Chondrocyte (in vitro differentiated cells): ENCODE results near the gene TDRKH. TPM values are rescaled to one million over a fixed set of nuclear protein-coding genes. Genes with fewer than 3 reads are reported as not detected.
"Not testable (repeated sequence)": the region's sequence is repeated elsewhere in the genome, so short reads cannot be mapped to it uniquely, and the experiment has no call there.

Experiments
- DNase-seq: peaks from one replicate; pipeline ENCODE4 v3.0.0; 2021; ENCODE audit warnings: mixed read lengths, low spot score
- H3K27ac Mint-ChIP-seq: one replicate; pipeline ENCODE4 v1.8.0; 2021; ENCODE audit warnings: mild to moderate bottlenecking, moderate library complexity, mixed read lengths; ENCODE audit not compliant: unreplicated experiment
- H3K27me3 Mint-ChIP-seq: 2 replicates; pipeline ENCODE4 v1.8.0; 2021; ENCODE audit warnings: low read depth, mixed read lengths
- H3K36me3 Mint-ChIP-seq: 2 replicates; pipeline ENCODE4 v1.8.0; 2021; ENCODE audit warnings: low read depth, mixed read lengths
- H3K4me1 Mint-ChIP-seq: 2 replicates; pipeline ENCODE4 v1.8.0; 2021; ENCODE audit warnings: low read depth, mild to moderate bottlenecking, mixed read lengths
- H3K4me3 Mint-ChIP-seq: one replicate; pipeline ENCODE4 v1.8.0; 2021; ENCODE audit warnings: mild to moderate bottlenecking, moderate library complexity, mixed read lengths; ENCODE audit not compliant: unreplicated experiment
- H3K9me3 Mint-ChIP-seq: 2 replicates; pipeline ENCODE4 v1.8.0; 2021; ENCODE audit warnings: low read depth, mixed read lengths
- total RNA-seq: library from RNA; stranded (reverse); gene quantifications from 3 replicates; pipeline ENCODE4 v1.2.1, GENCODE V29; 2021
- TF ChIP-seq, protein P1 (sequence below): fragments of 200-600 bp; sonication (generic); IDR thresholded peaks from 2 replicates; pipeline ENCODE4 v1.5.0; 2021; ENCODE audit warnings: antibody characterized with exemption, mild to moderate bottlenecking, moderate library complexity

Gene TDRKH
- total RNA-seq, 1 donor from 2014 or later, result 6.8 TPM

DNA sequence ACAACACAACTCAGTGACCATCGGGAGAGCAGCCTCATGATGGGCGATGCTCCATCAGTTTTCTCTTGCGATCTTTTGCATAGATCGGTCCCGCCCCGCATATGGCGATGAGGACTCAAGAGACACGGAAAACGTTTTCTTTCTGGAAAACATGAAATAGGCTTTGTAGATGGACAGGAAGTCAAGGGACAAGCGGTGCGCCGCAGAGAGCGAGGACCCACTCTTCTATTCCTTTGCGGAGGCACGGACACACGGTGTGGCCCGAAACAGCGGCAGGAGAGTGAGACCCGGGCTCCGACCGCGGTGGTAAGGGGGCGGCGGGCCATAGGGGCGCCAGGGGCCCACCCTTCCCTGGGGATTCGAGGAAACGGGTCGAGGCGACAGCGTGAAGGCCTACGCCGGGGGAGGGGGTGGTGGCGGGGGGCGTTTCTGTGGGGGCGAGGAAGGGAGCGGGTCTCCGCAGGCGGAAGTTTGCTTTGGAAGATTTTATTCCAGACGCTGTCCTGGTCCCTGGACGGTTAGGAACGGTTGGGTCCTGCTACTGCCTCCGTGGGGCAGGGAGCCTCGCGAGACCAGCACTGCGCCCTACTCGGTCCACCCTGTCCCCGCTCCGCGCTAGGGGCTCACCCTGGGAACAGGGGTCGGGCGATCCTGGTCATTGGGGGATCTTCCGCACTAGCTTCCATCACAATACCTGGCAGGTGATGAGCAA is 796 bp upstream of the TDRKH start:
- DNase-seq, result no peak
- TF ChIP-seq, protein P1, sequence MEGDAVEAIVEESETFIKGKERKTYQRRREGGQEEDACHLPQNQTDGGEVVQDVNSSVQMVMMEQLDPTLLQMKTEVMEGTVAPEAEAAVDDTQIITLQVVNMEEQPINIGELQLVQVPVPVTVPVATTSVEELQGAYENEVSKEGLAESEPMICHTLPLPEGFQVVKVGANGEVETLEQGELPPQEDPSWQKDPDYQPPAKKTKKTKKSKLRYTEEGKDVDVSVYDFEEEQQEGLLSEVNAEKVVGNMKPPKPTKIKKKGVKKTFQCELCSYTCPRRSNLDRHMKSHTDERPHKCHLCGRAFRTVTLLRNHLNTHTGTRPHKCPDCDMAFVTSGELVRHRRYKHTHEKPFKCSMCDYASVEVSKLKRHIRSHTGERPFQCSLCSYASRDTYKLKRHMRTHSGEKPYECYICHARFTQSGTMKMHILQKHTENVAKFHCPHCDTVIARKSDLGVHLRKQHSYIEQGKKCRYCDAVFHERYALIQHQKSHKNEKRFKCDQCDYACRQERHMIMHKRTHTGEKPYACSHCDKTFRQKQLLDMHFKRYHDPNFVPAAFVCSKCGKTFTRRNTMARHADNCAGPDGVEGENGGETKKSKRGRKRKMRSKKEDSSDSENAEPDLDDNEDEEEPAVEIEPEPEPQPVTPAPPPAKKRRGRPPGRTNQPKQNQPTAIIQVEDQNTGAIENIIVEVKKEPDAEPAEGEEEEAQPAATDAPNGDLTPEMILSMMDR, result no peak
- H3K4me1 Mint-ChIP-seq, result peaks cover 21% of the 10 kb centered on the region
- H3K27ac Mint-ChIP-seq, result peak overlapping the region; percentile 95
- no peaks in the 10 kb centered on the region for H3K36me3 Mint-ChIP-seq
- no peaks in the 10 kb centered on the region for H3K27me3 Mint-ChIP-seq
- peak overlapping the region; percentile 90 for H3K4me3 Mint-ChIP-seq
- no peaks in the 10 kb centered on the region for H3K9me3 Mint-ChIP-seq

GRCh38 chr1:151787689-151788088 is 2.6 kb downstream of the TDRKH start:
- TF ChIP-seq, protein P1, result no peak
- no peak overlapping the region for H3K27ac Mint-ChIP-seq
- H3K4me1 Mint-ChIP-seq, result peaks cover 21% of the 10 kb centered on the region
- H3K36me3 Mint-ChIP-seq, result no peaks in the 10 kb centered on the region
- no peak for DNase-seq
- no peak overlapping the region for H3K4me3 Mint-ChIP-seq
- H3K27me3 Mint-ChIP-seq, result no peaks in the 10 kb centered on the region
- H3K9me3 Mint-ChIP-seq, result no peaks in the 10 kb centered on the region

- H3K36me3 Mint-ChIP-seq, result peaks cover 3% of the 10 kb centered on the region
- H3K4me1 Mint-ChIP-seq, result no peaks in the 10 kb centered on the region
- H3K9me3 Mint-ChIP-seq, result no peaks in the 10 kb centered on the region
- H3K4me3 Mint-ChIP-seq, result no peak overlapping the region
- no peak overlapping the region for H3K27ac Mint-ChIP-seq
- no peaks in the 10 kb centered on the region for H3K27me3 Mint-ChIP-seq
- TF ChIP-seq, protein P1, result no peak
- DNase-seq, result no peak
Measured at GRCh38 chr1:151783796-151784195, 6.5 kb downstream of the TDRKH start.

- no peaks in the 10 kb centered on the region for H3K4me1 Mint-ChIP-seq
- TF ChIP-seq, protein P1, result no peak
- DNase-seq, result no peak
- no peaks in the 10 kb centered on the region for H3K9me3 Mint-ChIP-seq
- peaks cover 9% of the 10 kb centered on the region for H3K36me3 Mint-ChIP-seq
- H3K4me3 Mint-ChIP-seq, result no peak overlapping the region
- no peaks in the 10 kb centered on the region for H3K27me3 Mint-ChIP-seq
- H3K27ac Mint-ChIP-seq, result no peak overlapping the region
Measured at GRCh38 chr1:151782741-151783140, 7.6 kb downstream of the TDRKH start.

- not testable (repeated sequence) for H3K27ac Mint-ChIP-seq, H3K9me3 Mint-ChIP-seq, H3K27me3 Mint-ChIP-seq, H3K4me3 Mint-ChIP-seq, H3K4me1 Mint-ChIP-seq, H3K36me3 Mint-ChIP-seq, DNase-seq
Measured at GRCh38 chr1:151782026-151782425, 8.3 kb downstream of the TDRKH start.

- H3K36me3 Mint-ChIP-seq, result peaks cover 11% of the 10 kb centered on the region
- not testable (repeated sequence) for DNase-seq, H3K9me3 Mint-ChIP-seq, H3K4me3 Mint-ChIP-seq, H3K4me1 Mint-ChIP-seq, H3K27me3 Mint-ChIP-seq, H3K27ac Mint-ChIP-seq
Measured at GRCh38 chr1:151780736-151781135, 9.6 kb downstream of the TDRKH start.
